Brain pericyte (primary cell): ENCODE measurements around the gene ATP10D.
"Not testable (repeated sequence)": the region's sequence is repeated elsewhere in the genome, so short reads cannot be mapped to it uniquely, and the experiment has no call there.

Experiments used
- DNase-seq: peaks from one replicate; pipeline ENCODE4 v3.0.0-alpha.2; 2012; ENCODE audit warnings: low read depth, low spot score

The ATP10D gene

GRCh38 chr4:47486727-47487126 is 1.7 kb downstream of the ATP10D start:
- DNase-seq: not testable (repeated sequence)

DNA sequence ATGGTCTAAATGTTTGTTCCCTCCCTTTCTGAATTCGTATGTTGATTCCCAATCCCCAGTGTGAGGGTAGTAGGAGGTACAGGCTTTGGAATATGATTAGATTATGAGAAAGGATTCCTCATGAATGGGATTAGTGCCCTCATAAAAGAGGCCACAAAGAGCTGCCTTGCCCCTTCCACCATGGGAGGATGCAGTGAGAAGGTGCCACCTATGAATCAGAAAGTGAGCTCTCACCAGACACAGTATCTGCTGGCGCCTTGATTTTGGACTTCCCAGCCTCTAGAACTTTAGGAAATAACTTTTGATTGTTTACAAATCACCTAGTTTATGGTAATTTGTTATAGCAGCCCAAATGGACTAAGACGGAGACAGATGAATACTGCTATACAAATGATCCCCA is 3.6 kb downstream of the ATP10D start:
- DNase-seq: no peak

DNA sequence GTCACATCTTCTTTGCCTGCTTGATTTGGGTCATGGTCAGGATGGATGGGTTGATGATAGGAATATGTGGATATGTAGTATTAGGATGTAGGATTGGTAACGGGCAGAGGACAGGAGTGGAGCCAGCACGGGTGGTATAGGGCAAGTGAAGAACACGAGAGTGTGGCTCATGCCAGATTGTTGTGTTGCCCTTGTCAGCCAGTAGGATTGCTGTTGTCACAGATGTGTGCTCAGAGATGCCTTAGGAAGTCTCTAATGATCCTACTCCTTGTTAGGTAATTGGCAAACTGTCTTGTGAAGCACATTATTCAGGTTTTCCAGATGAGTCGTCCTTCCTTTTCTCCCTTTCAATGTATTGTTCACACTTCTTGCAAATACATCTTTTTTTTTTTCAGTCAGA is 5.5 kb downstream of the ATP10D start:
- no peak for DNase-seq

GRCh38 chr4:47493238-47494123 is 8.4 kb downstream of the ATP10D start:
- no peak for DNase-seq

- DNase-seq: no peak
These were observed 9.0 kb downstream of the ATP10D start for GRCh38 chr4:47494124-47494430.

DNA sequence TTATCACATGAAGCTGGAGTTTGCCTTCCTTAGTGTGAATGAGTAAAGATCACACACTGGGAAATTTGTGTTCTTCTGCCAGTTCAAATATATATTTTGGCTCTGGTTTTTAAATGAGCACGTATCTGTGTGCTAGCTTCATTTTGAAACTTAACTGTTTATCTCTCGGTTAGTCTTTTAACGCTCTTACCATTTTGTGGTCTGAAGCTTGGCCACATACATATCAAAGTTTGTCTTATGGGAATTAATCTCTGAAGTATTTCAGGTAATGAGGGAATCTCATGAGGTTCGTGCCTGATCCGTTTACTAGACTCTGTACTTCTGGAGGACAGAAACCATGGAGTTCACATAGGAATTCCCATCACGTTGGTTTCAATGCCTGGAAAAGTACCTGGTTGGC is 13.8 kb downstream of the ATP10D start:
- DNase-seq: no peak

DNA sequence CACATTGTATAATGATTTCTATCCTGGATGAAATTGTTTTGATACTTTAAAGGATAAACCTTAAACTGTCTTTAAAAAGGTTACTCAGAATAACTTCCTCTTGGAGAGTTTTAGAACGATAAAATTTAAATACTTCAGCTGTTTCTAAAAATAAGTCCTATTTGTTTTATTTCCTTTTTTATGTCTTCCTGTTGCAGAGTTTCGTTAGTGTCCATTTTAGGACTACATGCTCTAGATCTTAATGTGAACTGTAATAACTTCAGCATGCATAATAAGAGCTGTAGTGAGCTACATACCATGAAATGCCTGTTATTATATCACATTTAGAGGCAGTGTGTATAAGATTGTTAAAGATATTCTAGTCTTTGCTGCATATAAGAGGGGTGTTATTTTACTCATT is 14.6 kb downstream of the ATP10D start:
- no peak for DNase-seq

DNA sequence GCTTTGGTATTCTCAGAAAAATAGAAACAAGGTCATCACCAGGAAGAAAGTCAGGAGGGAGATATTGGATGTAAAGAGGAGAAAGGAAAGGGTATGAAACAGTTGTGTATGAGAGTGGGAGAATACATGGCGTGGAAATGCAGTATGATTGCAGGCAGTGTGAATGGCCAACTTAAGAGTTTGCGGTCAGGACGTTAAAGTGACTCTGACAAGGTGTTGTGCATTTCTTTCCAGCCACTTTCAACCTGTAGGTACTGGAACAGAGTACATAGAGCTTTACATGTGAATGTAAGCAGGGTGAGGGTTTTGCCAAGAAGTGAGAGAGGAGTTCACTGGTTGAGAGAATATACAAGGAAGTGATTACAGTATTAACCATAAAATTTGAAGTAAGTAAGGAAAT is 15.7 kb downstream of the ATP10D start:
- DNase-seq: no peak

GRCh38 chr4:47505147-47505546 is 20.1 kb downstream of the ATP10D start:
- no peak for DNase-seq

GRCh38 chr4:47505666-47506065 is 20.6 kb downstream of the ATP10D start:
- DNase-seq: no peak

GRCh38 chr4:47510506-47511143 is 25.6 kb downstream of the ATP10D start:
- DNase-seq: no peak

DNA sequence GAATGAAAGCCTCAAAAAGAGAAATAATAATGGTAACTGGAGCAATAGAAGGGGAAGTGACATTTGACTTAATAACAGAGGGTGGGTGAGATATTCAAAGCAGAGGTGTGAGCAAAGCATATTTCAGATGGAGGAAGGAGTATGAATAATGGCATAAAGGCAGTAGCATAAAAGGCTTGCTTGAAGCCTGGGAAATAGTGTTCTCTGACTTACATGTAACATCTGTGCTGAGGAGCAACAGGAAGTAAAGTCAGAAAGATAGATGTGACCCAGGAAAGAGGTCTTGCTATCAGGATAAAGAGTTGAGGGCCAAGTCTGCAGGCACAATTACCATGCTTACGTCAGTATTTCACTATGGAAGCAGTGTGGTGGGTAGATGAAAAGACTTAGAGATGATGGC is 28.4 kb downstream of the ATP10D start:
- DNase-seq: no peak

- no peak for DNase-seq
These were observed 34.3 kb downstream of the ATP10D start for GRCh38 chr4:47519239-47519883.

- DNase-seq: no peak
These were observed 40.2 kb downstream of the ATP10D start for GRCh38 chr4:47525154-47525819.

DNA sequence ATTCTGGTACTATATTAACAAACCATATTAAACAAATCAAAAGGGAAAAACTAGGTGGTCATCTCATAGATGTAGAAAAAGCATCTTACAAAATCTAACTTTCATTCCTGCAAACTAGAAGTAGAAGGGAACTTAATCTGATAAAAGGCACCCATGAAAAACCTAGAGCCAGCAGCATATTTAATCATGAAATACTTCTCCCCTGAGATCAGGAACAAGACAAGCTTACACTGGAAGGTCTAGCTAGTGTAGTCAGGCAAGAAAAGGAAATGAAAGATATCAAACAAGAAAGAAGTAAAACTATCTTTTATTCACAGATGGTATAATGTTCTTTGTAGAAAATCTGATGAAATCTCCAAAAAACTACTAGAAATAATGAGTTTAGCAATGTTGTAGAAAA is 41.2 kb downstream of the ATP10D start:
- DNase-seq: no peak

- not testable (repeated sequence) for DNase-seq
These were observed 43.6 kb downstream of the ATP10D start for GRCh38 chr4:47528646-47529045.

DNA sequence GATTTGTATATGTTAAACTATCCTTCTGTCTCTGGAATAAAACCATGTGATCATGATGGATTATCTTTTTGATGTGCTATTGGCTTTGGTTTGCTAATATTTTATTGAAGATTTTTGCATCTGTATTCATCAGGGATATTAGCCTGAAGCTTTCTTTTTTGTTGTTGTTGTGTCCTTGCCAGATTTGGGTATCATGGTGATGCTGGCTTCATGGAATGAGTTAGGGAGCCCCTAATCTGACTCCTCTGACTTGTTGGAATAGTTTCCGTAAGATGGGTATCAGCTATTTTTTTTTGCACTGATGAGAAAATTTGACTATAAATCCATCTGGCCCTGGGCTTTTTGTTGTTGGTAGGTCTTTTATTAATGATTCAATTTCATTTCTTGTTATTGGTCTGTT is 45.7 kb downstream of the ATP10D start:
- no peak for DNase-seq

DNA sequence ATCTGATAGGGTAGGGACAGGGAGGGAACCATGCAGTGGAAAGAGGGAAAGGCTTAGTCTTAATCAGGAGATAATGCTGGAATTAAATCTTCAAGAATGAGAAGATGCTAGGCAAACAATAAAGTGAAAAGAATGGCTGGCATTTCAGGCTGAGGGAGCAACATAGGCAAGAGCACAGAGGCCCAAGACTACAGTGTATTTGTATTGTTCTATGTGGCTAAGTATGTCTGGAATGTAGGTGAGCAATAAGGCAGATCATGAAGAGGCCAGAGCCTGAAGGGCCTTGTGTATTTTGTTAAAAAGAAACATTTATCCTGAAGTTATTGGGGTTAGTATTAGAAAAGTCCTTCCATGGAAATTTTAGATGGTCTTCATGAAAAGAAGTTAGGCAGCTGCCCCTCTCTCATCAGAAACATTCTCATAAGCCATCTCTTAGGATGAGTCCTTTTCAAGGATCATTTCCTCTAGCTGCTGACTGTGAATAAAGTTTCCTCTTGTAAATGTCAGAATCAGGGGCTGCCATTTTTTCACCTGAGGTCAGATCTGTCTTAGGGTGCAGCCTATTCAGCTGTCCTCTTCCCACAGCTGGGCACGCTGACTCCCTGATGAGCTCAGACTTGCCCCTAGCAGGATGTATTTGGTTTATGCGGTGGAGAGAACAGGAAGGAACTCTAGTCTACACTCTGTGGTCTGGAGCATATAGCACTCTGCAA is 46.3 kb downstream of the ATP10D start:
- DNase-seq: peak; percentile 17

DNA sequence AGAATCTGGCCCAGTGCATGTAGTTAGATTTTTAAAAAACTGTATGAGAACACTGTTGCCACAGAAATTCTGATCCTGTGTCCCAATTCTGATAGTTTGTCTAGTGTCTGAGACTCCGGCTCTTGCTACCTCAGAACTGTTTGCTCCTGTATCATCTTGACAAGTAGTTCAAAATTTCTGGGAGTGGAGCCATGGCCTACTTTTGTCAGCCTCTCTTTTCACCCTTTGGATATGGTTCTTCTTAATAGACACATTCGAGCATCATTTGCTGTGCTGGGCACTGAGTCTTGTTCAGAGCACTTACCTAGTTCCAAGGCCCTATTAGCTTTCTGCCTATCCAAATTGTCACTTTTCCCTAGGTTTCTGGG is 46.9 kb downstream of the ATP10D start:
- no peak for DNase-seq

- DNase-seq: no peak
These were observed 47.6 kb downstream of the ATP10D start for GRCh38 chr4:47532658-47533057.

DNA sequence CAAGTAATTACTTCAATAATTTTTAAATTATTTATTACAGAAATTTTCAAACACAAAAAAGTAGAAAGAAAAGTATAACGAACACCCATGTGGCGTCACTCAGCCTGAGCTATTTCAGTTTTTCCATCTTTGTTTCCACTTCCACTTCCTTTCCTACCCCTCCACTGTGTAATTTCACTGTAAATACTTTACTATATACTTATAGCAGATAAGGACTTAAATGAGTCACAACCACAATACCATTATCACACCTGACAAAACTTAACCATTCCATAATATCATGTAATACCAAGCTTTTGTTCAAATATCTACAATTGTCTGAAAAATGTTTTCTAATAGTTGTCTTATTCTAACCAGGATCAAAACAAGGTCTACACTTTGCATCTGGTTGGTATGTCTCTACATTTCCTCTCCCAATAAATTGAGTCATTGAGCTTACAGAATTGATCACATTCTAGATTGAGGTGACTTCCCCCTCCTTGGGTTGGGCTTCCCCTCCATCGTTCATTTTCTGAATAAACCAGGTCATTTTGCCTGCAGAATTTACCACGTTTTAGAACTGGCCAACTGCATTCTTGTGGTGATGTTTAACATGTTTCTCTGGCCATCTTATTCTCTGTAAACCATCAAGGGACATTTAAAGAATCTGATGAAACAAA is 48.7 kb downstream of the ATP10D start:
- no peak for DNase-seq
